PFSK-1 (cell line): ENCODE results near the gene SLC25A15.

Source experiments
- FOXP2 ChIP-seq: optimal IDR thresholded peaks from 2 replicates; pipeline ENCODE3; 2011; ENCODE audit warnings: borderline replicate concordance, control low read depth, inconsistent platforms; ENCODE audit not compliant: insufficient read depth; ENCODE audit errors: extremely low read length, extremely low read depth
- POLR2AphosphoS5 ChIP-seq: IDR thresholded peaks from 2 replicates; pipeline ENCODE4 v1.6.1; 2012; ENCODE audit warnings: low read depth, mild to moderate bottlenecking, control low read depth, low read length, moderate library complexity
- SIN3A ChIP-seq: IDR thresholded peaks from 2 replicates; pipeline ENCODE4 v1.6.1; 2012; ENCODE audit warnings: mild to moderate bottlenecking, low read length, moderate library complexity, borderline replicate concordance; ENCODE audit not compliant: insufficient read depth
- TAF1 ChIP-seq: IDR thresholded peaks from 2 replicates; pipeline ENCODE4 v1.6.1; 2012; ENCODE audit warnings: low read length, control low read depth, borderline replicate concordance; ENCODE audit not compliant: insufficient read depth
- TF ChIP-seq, protein P1 (sequence below), 2 experiments: IDR thresholded peaks; 2 replicates each; pipeline versions ENCODE4 v1.6.1 to v1.8.0; 2011 to 2012; ENCODE audit warnings: low read depth in 2 of 2, low read length in 2 of 2, control low read depth in 1 of 2, inconsistent platforms in 1 of 2, mild to moderate bottlenecking in 1 of 2, moderate library complexity in 1 of 2; ENCODE audit not compliant: insufficient read depth in 1 of 2

SLC25A15 gene

DNA sequence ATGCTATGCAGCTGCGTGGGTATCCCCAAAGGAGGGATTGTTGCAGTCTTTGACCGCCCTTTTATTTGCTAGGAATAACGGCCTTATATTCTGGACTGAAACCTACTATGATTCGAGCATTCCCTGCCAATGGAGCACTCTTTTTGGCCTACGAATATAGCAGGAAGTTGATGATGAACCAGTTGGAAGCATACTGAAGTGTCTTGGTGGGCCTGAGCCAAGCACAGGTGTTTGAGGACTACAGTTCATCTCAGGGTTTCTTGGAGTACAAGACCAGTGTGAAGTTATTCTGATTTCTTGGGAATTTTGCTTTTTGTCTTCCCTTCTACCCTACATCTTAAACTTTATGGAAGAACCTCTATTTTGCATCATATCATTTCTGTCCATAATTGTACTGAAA, 20.1 kb downstream of the SLC25A15 start:
- TF ChIP-seq TAF1 (no peak), POLR2AphosphoS5 (no peak), FOXP2 (no peak), SIN3A (no peak)
- TF ChIP-seq, protein P1, sequence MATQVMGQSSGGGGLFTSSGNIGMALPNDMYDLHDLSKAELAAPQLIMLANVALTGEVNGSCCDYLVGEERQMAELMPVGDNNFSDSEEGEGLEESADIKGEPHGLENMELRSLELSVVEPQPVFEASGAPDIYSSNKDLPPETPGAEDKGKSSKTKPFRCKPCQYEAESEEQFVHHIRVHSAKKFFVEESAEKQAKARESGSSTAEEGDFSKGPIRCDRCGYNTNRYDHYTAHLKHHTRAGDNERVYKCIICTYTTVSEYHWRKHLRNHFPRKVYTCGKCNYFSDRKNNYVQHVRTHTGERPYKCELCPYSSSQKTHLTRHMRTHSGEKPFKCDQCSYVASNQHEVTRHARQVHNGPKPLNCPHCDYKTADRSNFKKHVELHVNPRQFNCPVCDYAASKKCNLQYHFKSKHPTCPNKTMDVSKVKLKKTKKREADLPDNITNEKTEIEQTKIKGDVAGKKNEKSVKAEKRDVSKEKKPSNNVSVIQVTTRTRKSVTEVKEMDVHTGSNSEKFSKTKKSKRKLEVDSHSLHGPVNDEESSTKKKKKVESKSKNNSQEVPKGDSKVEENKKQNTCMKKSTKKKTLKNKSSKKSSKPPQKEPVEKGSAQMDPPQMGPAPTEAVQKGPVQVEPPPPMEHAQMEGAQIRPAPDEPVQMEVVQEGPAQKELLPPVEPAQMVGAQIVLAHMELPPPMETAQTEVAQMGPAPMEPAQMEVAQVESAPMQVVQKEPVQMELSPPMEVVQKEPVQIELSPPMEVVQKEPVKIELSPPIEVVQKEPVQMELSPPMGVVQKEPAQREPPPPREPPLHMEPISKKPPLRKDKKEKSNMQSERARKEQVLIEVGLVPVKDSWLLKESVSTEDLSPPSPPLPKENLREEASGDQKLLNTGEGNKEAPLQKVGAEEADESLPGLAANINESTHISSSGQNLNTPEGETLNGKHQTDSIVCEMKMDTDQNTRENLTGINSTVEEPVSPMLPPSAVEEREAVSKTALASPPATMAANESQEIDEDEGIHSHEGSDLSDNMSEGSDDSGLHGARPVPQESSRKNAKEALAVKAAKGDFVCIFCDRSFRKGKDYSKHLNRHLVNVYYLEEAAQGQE (IDR thresholded peaks at IDR 0.05; ENCODE audit: insufficient read depth in 1 of 2, low read depth in 2 of 2, low read length in 2 of 2): no peak

DNA sequence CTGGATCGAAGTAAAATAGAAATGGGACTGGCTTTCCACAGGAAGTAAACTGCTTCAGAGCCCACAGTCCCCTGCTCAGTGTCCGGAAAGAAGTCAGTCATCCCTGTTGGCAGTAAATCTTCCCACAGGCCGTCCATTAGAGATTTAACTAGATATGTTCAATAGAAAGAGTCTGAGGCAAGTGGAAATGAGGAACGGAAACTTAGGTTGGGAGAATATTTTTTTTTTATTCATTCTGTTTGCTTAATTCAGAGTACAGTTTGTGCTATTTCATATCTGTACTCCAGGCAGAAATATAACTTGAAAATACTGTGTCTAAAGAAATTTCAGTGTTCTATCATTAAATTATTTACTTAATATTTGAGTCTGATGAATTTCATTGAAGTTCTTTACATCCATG, 22.7 kb downstream of the SLC25A15 start:
- no peak for TF ChIP-seq TAF1
- TF ChIP-seq, protein P1 (IDR thresholded peaks at IDR 0.05; ENCODE audit: insufficient read depth in 1 of 2, low read depth in 2 of 2, low read length in 2 of 2): no peak
- TF ChIP-seq SIN3A: no peak
- TF ChIP-seq POLR2AphosphoS5: no peak
- TF ChIP-seq FOXP2: no peak

DNA sequence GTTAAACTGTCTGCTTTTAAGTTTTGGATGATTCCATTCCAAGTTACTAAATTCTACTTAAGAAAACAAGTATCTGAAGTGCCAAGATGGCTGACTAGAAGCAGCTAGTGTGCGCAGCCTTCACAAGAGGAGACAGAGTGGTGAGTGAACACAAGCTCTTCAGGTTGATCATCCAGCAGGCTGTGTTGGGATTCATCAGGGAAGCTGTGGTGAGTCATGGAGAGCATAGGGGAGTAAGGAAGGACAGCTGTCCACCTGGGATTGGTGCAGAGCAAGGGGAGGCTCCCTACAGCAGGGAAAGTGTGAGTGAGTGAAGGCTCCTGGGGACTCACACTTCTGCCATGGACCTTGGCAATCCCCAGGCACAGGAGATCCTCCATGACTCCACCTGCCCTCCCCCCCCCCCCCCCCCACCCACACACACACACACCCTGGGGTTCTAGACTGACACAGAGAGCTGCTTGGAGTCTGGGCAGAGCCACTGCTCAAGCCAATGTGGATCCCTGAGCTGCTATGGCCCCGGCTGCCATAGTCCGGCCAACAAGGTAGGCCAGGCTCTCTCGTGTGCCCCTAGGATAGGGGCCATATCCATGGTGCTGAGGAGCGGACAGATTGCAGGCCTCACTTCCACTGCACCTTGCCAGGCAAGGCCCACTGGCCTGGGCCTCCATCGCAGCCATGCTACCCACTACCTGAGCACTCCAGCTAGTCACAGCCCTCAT, 23.5 kb downstream of the SLC25A15 start:
- TF ChIP-seq POLR2AphosphoS5: no peak
- TF ChIP-seq FOXP2: no peak
- TF ChIP-seq, protein P1 (IDR thresholded peaks at IDR 0.05; ENCODE audit: insufficient read depth in 1 of 2, low read depth in 2 of 2, low read length in 2 of 2): no peak
- TF ChIP-seq TAF1: no peak
- no peak for TF ChIP-seq SIN3A

DNA sequence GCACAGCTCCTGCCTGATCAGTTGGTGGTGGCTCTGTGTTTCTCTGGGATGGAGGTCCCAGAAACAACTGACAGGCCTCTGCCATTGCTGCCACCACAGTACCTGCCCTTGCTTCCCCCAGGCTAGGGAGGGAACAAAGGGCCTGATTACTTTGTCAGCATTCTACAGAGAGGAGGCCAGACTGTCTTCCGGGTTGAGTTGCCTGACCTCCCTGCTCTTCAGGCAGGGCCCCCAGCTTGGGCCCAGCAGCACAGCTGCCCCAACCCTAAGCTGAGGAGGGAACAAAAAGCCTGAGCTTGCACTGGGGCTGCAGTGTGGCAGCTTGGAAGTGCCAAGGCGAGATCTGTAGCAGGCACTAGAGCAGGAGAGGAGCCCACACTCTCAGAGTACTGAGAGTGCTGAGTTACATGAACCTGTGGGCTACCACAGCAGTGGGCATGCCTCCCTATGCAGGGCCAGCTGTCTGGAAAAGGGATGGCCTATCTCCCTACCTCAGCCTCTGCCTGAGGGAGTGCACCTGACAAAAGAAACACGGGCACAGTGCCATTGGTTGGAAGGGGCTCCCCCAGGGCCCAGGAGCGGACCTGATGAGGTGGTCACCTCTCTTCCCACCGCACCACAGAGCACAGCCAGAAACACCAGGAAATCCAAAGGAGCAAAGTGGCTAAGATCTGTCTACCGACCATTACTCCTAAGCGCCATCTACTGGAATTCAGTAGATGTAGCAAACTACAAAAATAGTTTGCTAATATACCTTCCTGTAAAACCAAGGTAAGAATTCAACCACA, 24.4 kb downstream of the SLC25A15 start:
- TF ChIP-seq POLR2AphosphoS5: no peak
- no peak for TF ChIP-seq TAF1
- no peak for TF ChIP-seq FOXP2
- TF ChIP-seq, protein P1 (IDR thresholded peaks at IDR 0.05; ENCODE audit: insufficient read depth in 1 of 2, low read depth in 2 of 2, low read length in 2 of 2): no peak
- no peak for TF ChIP-seq SIN3A
